H1 (cell line): ENCODE results near the gene HBS1L.

ENCODE experiments used
- CHD2 ChIP-seq: IDR thresholded peaks from 2 replicates; pipeline ENCODE4 v1.6.1; 2012; ENCODE audit warnings: low read length, improper control_type of control experiment
- GTF2F1 ChIP-seq: IDR thresholded peaks from 2 replicates; pipeline ENCODE4 v1.6.1; 2012; ENCODE audit warnings: low read depth, low read length, improper control_type of control experiment, borderline replicate concordance
- JUND ChIP-seq: IDR thresholded peaks from 2 replicates; pipeline ENCODE4 v1.6.1; 2011; ENCODE audit warnings: mild to moderate bottlenecking, improper control_type of control experiment, low read length
- POLR2A ChIP-seq, 2 experiments: IDR thresholded peaks; 1 replicate in 1 of 2; 2 replicates in 1 of 2; pipeline ENCODE4 v1.6.1; 2011; ENCODE audit warnings: low read depth in 2 of 2, low read length in 2 of 2, mild to moderate bottlenecking in 2 of 2; ENCODE audit errors: control extremely low read depth in 1 of 2
- POLR2AphosphoS5 ChIP-seq: IDR thresholded peaks from 2 replicates; pipeline ENCODE4 v1.6.1; 2011; ENCODE audit warnings: low read depth, low read length
- RNF2 ChIP-seq: fragments of 200-900, 300-1000 bp; sonication (generic); IDR thresholded peaks from 2 replicates; pipeline ENCODE4 v1.7.1; 2016; ENCODE audit warnings: borderline replicate concordance, low read depth, mild to moderate bottlenecking, antibody characterized with exemption, low read length; ENCODE audit not compliant: poor library complexity, severe bottlenecking; ENCODE audit errors: missing control alignments
- TAF7 ChIP-seq: optimal IDR thresholded peaks from 2 replicates; pipeline ENCODE3; 2011; ENCODE audit warnings: low read depth, mild to moderate bottlenecking, inconsistent platforms, low read length, moderate library complexity, borderline replicate concordance
- TBP ChIP-seq: IDR thresholded peaks from 2 replicates; pipeline ENCODE4 v1.6.1; 2011; ENCODE audit warnings: low read depth, low read length, improper control_type of control experiment
- YY1 ChIP-seq: IDR thresholded peaks from 2 replicates; pipeline ENCODE4 v1.6.1; 2011; ENCODE audit warnings: low read depth, mild to moderate bottlenecking, low read length
- ZNF274 ChIP-seq: IDR thresholded peaks from 2 replicates; pipeline ENCODE4 v1.7.0; 2012; ENCODE audit warnings: low read length, borderline replicate concordance; ENCODE audit errors: extremely low read depth
- TF ChIP-seq, protein P1 (sequence below): IDR thresholded peaks from 2 replicates; pipeline ENCODE4 v1.6.1; 2011; ENCODE audit warnings: low read depth, mild to moderate bottlenecking, low read length; ENCODE audit not compliant: insufficient read depth
- TF ChIP-seq, protein P2 (sequence below), 3 experiments: IDR thresholded peaks; 1 replicate in 2 of 3; 2 replicates in 1 of 3; pipeline versions ENCODE4 v1.5.1 to v1.6.1; 2011; ENCODE audit warnings: low read length in 3 of 3, mild to moderate bottlenecking in 3 of 3, inconsistent platforms in 2 of 3, low read depth in 1 of 3, moderate library complexity in 1 of 3; ENCODE audit not compliant: insufficient read depth in 1 of 3; ENCODE audit errors: control extremely low read depth in 1 of 3

DNA sequence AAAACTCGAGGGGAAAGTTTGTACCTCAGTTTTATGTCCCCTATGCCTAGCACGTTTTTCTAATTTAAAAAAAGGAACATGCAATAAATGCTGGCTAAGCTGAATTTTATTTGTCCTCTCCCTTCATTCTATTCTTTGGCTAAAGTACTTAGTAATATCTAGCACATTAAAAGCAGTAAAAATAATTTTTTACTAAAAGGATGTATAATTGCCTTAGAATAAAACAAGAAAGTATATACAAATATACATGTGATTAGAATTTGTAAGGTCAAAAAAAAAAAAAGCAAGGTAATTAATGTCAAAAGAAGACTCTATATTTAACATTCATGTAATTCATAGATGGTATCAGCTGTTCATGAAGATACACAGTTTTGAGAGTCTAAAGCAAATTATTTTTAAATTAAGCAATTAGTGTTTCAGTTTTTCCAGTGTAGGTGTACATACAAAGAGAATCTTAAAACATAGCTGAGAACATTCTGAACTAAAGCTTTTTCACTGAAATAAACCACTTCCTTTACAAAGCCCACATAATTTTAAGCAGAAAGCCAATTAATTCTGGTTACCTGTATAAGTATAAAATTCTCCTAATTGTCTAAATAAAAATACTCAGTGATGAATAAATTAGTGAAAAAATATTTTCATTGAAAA lies 32.4 kb downstream of the HBS1L start:
- no peak for TF ChIP-seq CHD2
- TF ChIP-seq POLR2A (IDR thresholded peaks at IDR 0.05; ENCODE audit: control extremely low read depth in 1 of 2, low read depth in 2 of 2, low read length in 2 of 2): no peak
- no peak for TF ChIP-seq RNF2
- no peak for TF ChIP-seq TAF7
- no peak for TF ChIP-seq ZNF274
- TF ChIP-seq POLR2AphosphoS5: no peak
- no peak for TF ChIP-seq GTF2F1
- TF ChIP-seq, protein P1, sequence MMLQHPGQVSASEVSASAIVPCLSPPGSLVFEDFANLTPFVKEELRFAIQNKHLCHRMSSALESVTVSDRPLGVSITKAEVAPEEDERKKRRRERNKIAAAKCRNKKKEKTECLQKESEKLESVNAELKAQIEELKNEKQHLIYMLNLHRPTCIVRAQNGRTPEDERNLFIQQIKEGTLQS: no peak
- TF ChIP-seq, protein P2, sequence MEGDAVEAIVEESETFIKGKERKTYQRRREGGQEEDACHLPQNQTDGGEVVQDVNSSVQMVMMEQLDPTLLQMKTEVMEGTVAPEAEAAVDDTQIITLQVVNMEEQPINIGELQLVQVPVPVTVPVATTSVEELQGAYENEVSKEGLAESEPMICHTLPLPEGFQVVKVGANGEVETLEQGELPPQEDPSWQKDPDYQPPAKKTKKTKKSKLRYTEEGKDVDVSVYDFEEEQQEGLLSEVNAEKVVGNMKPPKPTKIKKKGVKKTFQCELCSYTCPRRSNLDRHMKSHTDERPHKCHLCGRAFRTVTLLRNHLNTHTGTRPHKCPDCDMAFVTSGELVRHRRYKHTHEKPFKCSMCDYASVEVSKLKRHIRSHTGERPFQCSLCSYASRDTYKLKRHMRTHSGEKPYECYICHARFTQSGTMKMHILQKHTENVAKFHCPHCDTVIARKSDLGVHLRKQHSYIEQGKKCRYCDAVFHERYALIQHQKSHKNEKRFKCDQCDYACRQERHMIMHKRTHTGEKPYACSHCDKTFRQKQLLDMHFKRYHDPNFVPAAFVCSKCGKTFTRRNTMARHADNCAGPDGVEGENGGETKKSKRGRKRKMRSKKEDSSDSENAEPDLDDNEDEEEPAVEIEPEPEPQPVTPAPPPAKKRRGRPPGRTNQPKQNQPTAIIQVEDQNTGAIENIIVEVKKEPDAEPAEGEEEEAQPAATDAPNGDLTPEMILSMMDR (IDR thresholded peaks at IDR 0.05; ENCODE audit: control extremely low read depth in 1 of 3, insufficient read depth in 1 of 3, low read depth in 1 of 3, low read length in 3 of 3): no peak
- TF ChIP-seq TBP: no peak
- TF ChIP-seq YY1: no peak
- TF ChIP-seq JUND: no peak
